NT2/D1 (cell line): ENCODE data around the gene OSBPL3.

ENCODE experiments used
- YY1 ChIP-seq: IDR thresholded peaks from 2 replicates; pipeline ENCODE4 v1.6.1; 2011; ENCODE audit not compliant: insufficient read length, insufficient read depth
- ZNF274 ChIP-seq: IDR thresholded peaks from 2 replicates; pipeline ENCODE4 v1.6.1; 2011; ENCODE audit warnings: mild to moderate bottlenecking, low read depth, low read length

DNA sequence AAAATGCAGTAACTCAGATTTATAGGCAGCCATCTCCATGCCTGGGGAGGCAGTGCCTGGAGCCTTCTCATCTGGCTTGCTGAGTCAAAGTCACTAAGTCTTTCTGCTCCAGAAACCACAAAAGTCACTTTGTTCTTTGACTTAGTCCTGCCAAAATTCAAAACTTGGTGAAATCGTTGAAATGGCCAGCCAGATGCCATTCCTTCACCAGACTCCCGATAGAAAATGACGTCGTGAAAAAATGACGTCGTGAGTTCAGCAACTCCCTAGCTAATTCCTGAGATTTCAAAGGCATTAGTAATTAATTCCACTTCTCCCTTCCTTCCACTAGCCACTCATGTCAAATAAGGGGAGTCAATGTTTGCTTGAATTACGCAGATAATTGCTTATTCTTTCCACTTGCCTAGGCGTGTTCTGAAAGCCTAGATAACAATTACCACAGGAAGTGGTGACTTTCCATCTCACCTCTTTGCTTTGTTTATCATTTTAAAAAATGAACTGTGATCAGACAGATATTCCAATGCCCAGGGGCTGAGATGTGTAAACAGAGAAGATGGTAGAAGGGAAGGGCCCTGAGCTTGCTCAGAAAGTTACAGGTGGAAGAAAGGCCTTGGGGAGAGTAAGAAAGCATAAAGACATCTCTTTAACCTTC lies 48.5 kb upstream of the OSBPL3 start:
- TF ChIP-seq ZNF274 (no peak), YY1 (no peak)
